ENCODE measurements around the gene UTP11.

The UTP11 gene

DNA sequence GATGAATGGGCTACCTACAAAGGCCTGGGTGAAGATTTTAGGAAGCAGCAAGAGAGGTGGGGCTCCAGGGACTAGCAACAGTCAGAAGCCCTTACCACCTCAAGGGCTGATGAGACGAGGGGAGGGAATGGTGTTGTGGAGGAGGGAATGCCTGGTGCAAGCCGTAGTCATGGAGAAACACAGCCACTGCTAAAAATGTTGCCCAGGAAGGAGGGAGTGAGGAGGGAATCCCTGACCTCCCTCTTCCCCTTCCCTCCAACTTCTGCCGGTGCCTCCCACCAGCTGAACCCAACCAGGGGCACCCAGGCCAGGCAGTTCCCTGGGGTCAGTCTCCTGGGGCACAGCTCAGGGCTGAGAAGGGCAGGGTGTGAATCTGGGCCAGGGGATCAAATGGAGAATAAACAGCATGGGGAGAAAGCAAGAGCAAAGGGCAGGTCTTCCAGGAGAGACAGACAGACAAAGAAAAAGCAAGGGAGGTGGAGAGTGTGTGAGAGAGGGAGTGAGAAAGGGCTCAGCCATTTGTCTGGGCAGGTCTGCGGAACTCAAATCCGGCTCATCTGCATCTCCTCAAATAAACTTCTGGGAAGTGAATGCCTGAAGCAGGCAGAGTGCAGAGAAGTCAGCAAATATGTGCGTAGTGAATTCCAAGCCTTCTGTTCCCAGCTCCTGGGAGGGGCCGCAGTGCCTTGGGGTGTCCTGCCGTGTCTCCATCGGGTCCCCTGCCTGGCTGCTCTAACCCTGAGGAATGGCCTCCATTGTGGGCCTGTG is 61.2 kb downstream of the UTP11 start:
- Mint-ChIP-seq H3K27ac (no peak overlapping the region), H3K4me3 (no peak overlapping the region), H3K36me3 (ENCODE audit: low read depth) (no peaks in the 10 kb centered on the region), H3K4me1 (ENCODE audit: low read depth) (no peaks in the 10 kb centered on the region), H3K9me3 (no peaks in the 10 kb centered on the region), H3K27me3 (ENCODE audit: low read depth) (peaks cover 3% of the 10 kb centered on the region)
- no peak for DNase-seq (ENCODE audit: low spot score)

GRCh38 chr1:38074302-38074677 is 61.8 kb downstream of the UTP11 start:
- Mint-ChIP-seq H3K9me3 (no peaks in the 10 kb centered on the region), H3K27me3 (ENCODE audit: low read depth) (peaks cover 3% of the 10 kb centered on the region), H3K27ac (no peak overlapping the region)

More at GRCh38 chr1:38074302-38074677, 61.8 kb downstream of the UTP11 start:
- no peaks in the 10 kb centered on the region for H3K36me3 Mint-ChIP-seq (ENCODE audit: low read depth)
- DNase-seq (ENCODE audit: low spot score) = no peak
- no peak overlapping the region for H3K4me3 Mint-ChIP-seq
- no peaks in the 10 kb centered on the region for H3K4me1 Mint-ChIP-seq (ENCODE audit: low read depth)

Measured in T-helper 2 cell treated with Interferon-gamma antibody and Interleukin-4, amounts not matched to agents 5 μg/mL and 100 μg/mL, for 36 hours (primary cell).